Psoas muscle (tissue), 8 donors: ENCODE results near the gene CAND2. TPM values are rescaled to one million over a fixed set of nuclear protein-coding genes. Genes with fewer than 3 reads are reported as not detected.

Experiments
- ATAC-seq, 4 donors: fragments of 200-7000 bp; cut with Tn5 transposase; one replicate each; pipeline ENCODE4 v1.9.1; 2020; ENCODE audit warnings: moderate library complexity in 3 of 4, mild to moderate bottlenecking in 2 of 4
- DNase-seq, 2 donors: peaks; one replicate each; pipeline ENCODE4 v3.0.0-alpha.2; 2020
- H3K27ac ChIP-seq: fragments of 200-600 bp; one replicate; pipeline ENCODE4 v1.8.0; 2022
- H3K27me3 ChIP-seq, 3 donors: fragments of 200-600 bp in 1 of 3; one replicate each; pipeline versions ENCODE4 v1.6.1 to v1.8.0; 2013 to 2022; ENCODE audit warnings: low read length in 2 of 3, mild to moderate bottlenecking in 2 of 3, moderate library complexity in 1 of 3; ENCODE audit not compliant: insufficient read depth in 3 of 3
- H3K36me3 ChIP-seq, 2 donors: fragments of 200-600 bp in 1 of 2; one replicate each; pipeline versions ENCODE4 v1.6.1 to v1.8.0; 2013 to 2022; ENCODE audit warnings: low read depth in 1 of 2, mild to moderate bottlenecking in 1 of 2, moderate library complexity in 1 of 2; ENCODE audit not compliant: insufficient read depth in 1 of 2
- H3K4me1 ChIP-seq: fragments of 200-600 bp; one replicate; pipeline ENCODE4 v1.8.0; 2022
- H3K4me3 ChIP-seq: fragments of 200-600 bp; one replicate; pipeline ENCODE4 v1.8.0; 2022; ENCODE audit warnings: mild to moderate bottlenecking
- H3K9me3 ChIP-seq: fragments of 200-600 bp; one replicate; pipeline ENCODE4 v1.8.0; 2022
- CTCF ChIP-seq: fragments of 200-600 bp; IDR thresholded peaks from one replicate; pipeline ENCODE4 v1.8.0; 2022; ENCODE audit warnings: antibody characterized with exemption
- WGBS, 3 donors: extraction: QIAGEN DNeasy Blood & Tissue Kit; methylation state at CpG; one replicate each; pipeline versions ENCODE4 v1.1.6 to v1.1.7; 2013; 5-methylcytosine and 5-hydroxymethylcytosine counted together
- intact Hi-C, 2 donors: fragments of 100-400 bp; cut with DNase I; formaldehyde crosslinking; loops; one replicate each; pipeline versions ENCODE4 v1.11.0 to v1.14.2; 2022
- polyA plus RNA-seq, 3 donors: library from polyadenylated mRNA; stranded (reverse); fragments of 200-250 nt; gene quantifications; one replicate each; pipeline ENCODE4 v1.2.3, GENCODE V29; 2013
- total RNA-seq, 4 donors: library from RNA; stranded (reverse); fragmentation: NEBNext Ultra II Directional in 2 of 4; extraction: Animal tissue kit (Norgen Biotek cat#: 25700) in 2 of 4; gene quantifications; one replicate each; pipeline versions ENCODE4 v1.2.1 to v1.2.4, GENCODE V29; 2021 to 2023
- donor health status: healthy with polysubstance abuse.
- donor health status: DM: no; HTN: no; CAD: no; lungs with moderate emphysema.
- donor health status: Bipolar disorder and iron deficiency.
- donor health status: healthy.
- donor health status: DM: yes; HTN: yes; CAD: no.
- donor health status: DM: no; HTN: no; CAD: no.
- donor health status: DM: no; HTN: no; CAD: no.
- donor health status: DM: yes; HTN: yes; CAD: no.

CAND2 gene
- total and polyA plus RNA-seq, 7 donors: 3.7 to 220 (median 128) TPM

GRCh38 chr3:12859840-12860239 is 63.4 kb downstream of the CAND2 start:
- intact Hi-C loops: loop anchor here in 1 of 2 donors (1.0 kb wide), 1 partner anchor 13 kb away; no protein-coding TSS in a partner anchor

GRCh38 chr3:12861611-12862010 is 65.1 kb downstream of the CAND2 start:
- 83 to 88% (median 83%) methylated on average over 5 of the region's 5 CpGs for WGBS, 3 donors
- no peaks in the 10 kb centered on the region for H3K36me3 ChIP-seq
- H3K27me3 ChIP-seq: no peaks in the 10 kb centered on the region
- ATAC-seq (no peak), DNase-seq (peak in 1 of 2 donors; percentile 3)
- TF ChIP-seq CTCF: no peak
- H3K9me3 ChIP-seq: no peaks in the 10 kb centered on the region
- intact Hi-C loops: no loop called here
- H3K4me3 ChIP-seq: no peak overlapping the region
- H3K27ac ChIP-seq: no peak overlapping the region
- H3K4me1 ChIP-seq: no peaks in the 10 kb centered on the region

More at GRCh38 chr3:12859840-12860239, 63.4 kb downstream of the CAND2 start:
- 77 to 82% (median 78%) methylated on average over 7 of the region's 7 CpGs for WGBS, 3 donors
- ATAC-seq (no peak), DNase-seq (no peak)
- no peaks in the 10 kb centered on the region for H3K36me3 ChIP-seq
- H3K4me3 ChIP-seq: no peak overlapping the region
- TF ChIP-seq CTCF: no peak
- no peak overlapping the region for H3K27ac ChIP-seq
- H3K4me1 ChIP-seq: no peaks in the 10 kb centered on the region
- no peaks in the 10 kb centered on the region for H3K9me3 ChIP-seq
- H3K27me3 ChIP-seq: no peaks in the 10 kb centered on the region

- WGBS, 3 donors: 92 to 93% (median 93%) methylated on average over 8 of the region's 8 CpGs
- peak in 1 of 2 donors; percentile 2 for DNase-seq
- intact Hi-C loops: no loop called here
- no peaks in the 10 kb centered on the region for H3K27me3 ChIP-seq
- no peaks in the 10 kb centered on the region for H3K36me3 ChIP-seq
- H3K27ac ChIP-seq: no peak overlapping the region
- H3K9me3 ChIP-seq: no peaks in the 10 kb centered on the region
- no peak overlapping the region for H3K4me3 ChIP-seq
- no peaks in the 10 kb centered on the region for H3K4me1 ChIP-seq
- TF ChIP-seq CTCF: no peak
- no peak for ATAC-seq
Measured at GRCh38 chr3:12862387-12862786, 65.9 kb downstream of the CAND2 start.

GRCh38 chr3:12865271-12865670 is 68.8 kb downstream of the CAND2 start:
- no peak overlapping the region for H3K27ac ChIP-seq
- intact Hi-C loops: loop anchor here in 1 of 2 donors (5.0 kb wide), 1 partner anchor 122 kb away; no protein-coding TSS in a partner anchor
- TF ChIP-seq CTCF: no peak
- no peaks in the 10 kb centered on the region for H3K4me1 ChIP-seq
- H3K36me3 ChIP-seq: no peaks in the 10 kb centered on the region
- DNase-seq (no peak), ATAC-seq (no peak)
- no peak overlapping the region for H3K4me3 ChIP-seq
- H3K27me3 ChIP-seq: no peaks in the 10 kb centered on the region
- H3K9me3 ChIP-seq: no peaks in the 10 kb centered on the region
- WGBS, 3 donors: 88 to 90% (median 90%) methylated on average over 4 of the region's 4 CpGs

GRCh38 chr3:12866836-12867235 is 70.4 kb downstream of the CAND2 start:
- WGBS, 3 donors: 77 to 80% (median 79%) methylated on average over 6 of the region's 6 CpGs

More at GRCh38 chr3:12866836-12867235, 70.4 kb downstream of the CAND2 start:
- intact Hi-C loops: loop anchor here in 1 of 2 donors (2.0 to 5.0 kb wide), 2 partner anchors 26 to 120 kb away; no protein-coding TSS in a partner anchor
- no peak for TF ChIP-seq CTCF
- no peak overlapping the region for H3K27ac ChIP-seq
- H3K4me1 ChIP-seq: no peaks in the 10 kb centered on the region
- H3K4me3 ChIP-seq: no peak overlapping the region
- no peaks in the 10 kb centered on the region for H3K27me3 ChIP-seq
- H3K36me3 ChIP-seq: no peaks in the 10 kb centered on the region
- peak in 1 of 2 donors; percentile 11 for DNase-seq
- no peak for ATAC-seq
- no peaks in the 10 kb centered on the region for H3K9me3 ChIP-seq
